GM23338 (cell line): ENCODE measurements around the gene FAM78A.

Experiments used
- CTCF ChIP-seq, 2 experiments: fragments of 200-600 bp in 1 of 2; sonication (generic) in 1 of 2; conservative IDR thresholded peaks; 2 replicates each; pipeline versions ENCODE4 v1.5.1 to v1.6.1; 2016 to 2017; ENCODE audit warnings: antibody characterized with exemption in 2 of 2, low read depth in 2 of 2, mild to moderate bottlenecking in 2 of 2, moderate library complexity in 1 of 2
- POLR2AphosphoS5 ChIP-seq: IDR thresholded peaks from 2 replicates; pipeline ENCODE4 v1.6.1; 2016; ENCODE audit warnings: antibody characterized with exemption, low read depth
- REST ChIP-seq: IDR thresholded peaks from one replicate; pipeline ENCODE4 v1.6.1; 2018; ENCODE audit warnings: antibody characterized with exemption; ENCODE audit not compliant: unreplicated experiment

- TF ChIP-seq CTCF (conservative IDR thresholded peaks at IDR 0.05; ENCODE audit: low read depth in 2 of 2) (no peak), REST (no peak), POLR2AphosphoS5 (no peak)
These were observed at the start of gene FAM78A for GRCh38 chr9:131276094-131276888.
